Left ventricle myocardium inferior (tissue), 1 donor: ENCODE data around the gene FIZ1. TPM values are rescaled to one million over a fixed set of nuclear protein-coding genes. Genes with fewer than 3 reads are reported as not detected.

Experiments used
- DNase-seq: peaks from one replicate; pipeline ENCODE4 v3.0.0-alpha.2; 2020
- H3K27ac ChIP-seq: fragments of 200-600 bp; replicated peaks from 2 replicates; pipeline ENCODE4 v1.8.0; 2021
- H3K27me3 ChIP-seq: fragments of 200-600 bp; 2 replicates; pipeline ENCODE4 v1.8.0; 2021; ENCODE audit warnings: low read depth
- H3K36me3 ChIP-seq: fragments of 200-600 bp; 2 replicates; pipeline ENCODE4 v1.8.0; 2021
- H3K4me1 ChIP-seq: fragments of 200-600 bp; 2 replicates; pipeline ENCODE4 v1.8.0; 2021
- H3K4me3 ChIP-seq: fragments of 200-600 bp; 2 replicates; pipeline ENCODE4 v1.8.0; 2021; ENCODE audit warnings: mild to moderate bottlenecking, moderate library complexity
- H3K9me3 ChIP-seq: fragments of 200-600 bp; replicated peaks from 2 replicates; pipeline ENCODE4 v1.8.0; 2021
- intact Hi-C: fragments of 100-400 bp; cut with micrococcal nuclease; formaldehyde crosslinking; loops from one replicate; pipeline ENCODE4 v1.11.0; 2022
- total RNA-seq: library from RNA; stranded (reverse); fragmentation: NEBNext Ultra II Directional; extraction: Animal tissue kit (Norgen Biotek cat#: 25700); gene quantifications from one replicate; pipeline ENCODE4 v1.2.1, GENCODE V29; 2021
- TF ChIP-seq, protein P1 (sequence below): fragments of 200-600 bp; IDR thresholded peaks from 2 replicates; pipeline ENCODE4 v1.8.0; 2021; ENCODE audit warnings: antibody characterized with exemption, mild to moderate bottlenecking, borderline replicate concordance
- donor health status: DM: no; HTN: yes; CAD: no; lungs with severe emphysema.

FIZ1 gene
- total RNA-seq, 1 donor from 2014 or later: 16.0 TPM

DNA sequence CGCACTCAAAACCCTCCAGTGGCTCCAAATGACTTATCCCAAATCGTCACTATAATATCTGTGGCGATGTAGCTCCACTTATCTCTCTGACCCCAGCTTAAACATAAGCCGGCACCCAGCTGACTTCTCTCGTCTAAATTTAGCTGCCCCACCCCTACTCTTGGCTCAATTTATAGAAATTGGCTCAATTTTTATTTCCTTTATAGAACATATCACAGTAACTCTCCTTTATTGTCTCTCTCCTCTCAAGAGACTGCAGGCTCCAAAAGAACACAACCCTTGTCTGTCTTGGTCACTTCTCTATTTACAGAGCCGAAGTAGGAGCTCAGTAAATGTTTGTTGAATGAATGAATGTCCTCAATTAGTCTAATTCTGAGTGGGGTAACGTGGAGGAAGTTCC, 24.2 kb upstream of the FIZ1 start:
- H3K4me3 ChIP-seq: peak overlapping the region; percentile 69
- H3K27ac ChIP-seq: peak overlapping the region; percentile 95
- TF ChIP-seq, protein P1, sequence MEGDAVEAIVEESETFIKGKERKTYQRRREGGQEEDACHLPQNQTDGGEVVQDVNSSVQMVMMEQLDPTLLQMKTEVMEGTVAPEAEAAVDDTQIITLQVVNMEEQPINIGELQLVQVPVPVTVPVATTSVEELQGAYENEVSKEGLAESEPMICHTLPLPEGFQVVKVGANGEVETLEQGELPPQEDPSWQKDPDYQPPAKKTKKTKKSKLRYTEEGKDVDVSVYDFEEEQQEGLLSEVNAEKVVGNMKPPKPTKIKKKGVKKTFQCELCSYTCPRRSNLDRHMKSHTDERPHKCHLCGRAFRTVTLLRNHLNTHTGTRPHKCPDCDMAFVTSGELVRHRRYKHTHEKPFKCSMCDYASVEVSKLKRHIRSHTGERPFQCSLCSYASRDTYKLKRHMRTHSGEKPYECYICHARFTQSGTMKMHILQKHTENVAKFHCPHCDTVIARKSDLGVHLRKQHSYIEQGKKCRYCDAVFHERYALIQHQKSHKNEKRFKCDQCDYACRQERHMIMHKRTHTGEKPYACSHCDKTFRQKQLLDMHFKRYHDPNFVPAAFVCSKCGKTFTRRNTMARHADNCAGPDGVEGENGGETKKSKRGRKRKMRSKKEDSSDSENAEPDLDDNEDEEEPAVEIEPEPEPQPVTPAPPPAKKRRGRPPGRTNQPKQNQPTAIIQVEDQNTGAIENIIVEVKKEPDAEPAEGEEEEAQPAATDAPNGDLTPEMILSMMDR: no peak
- peaks cover 10% of the 10 kb centered on the region for H3K36me3 ChIP-seq
- intact Hi-C loops: no loop called here
- DNase-seq: no peak
- no peaks in the 10 kb centered on the region for H3K9me3 ChIP-seq
- H3K27me3 ChIP-seq: no peaks in the 10 kb centered on the region
- H3K4me1 ChIP-seq: peaks cover 20% of the 10 kb centered on the region

DNA sequence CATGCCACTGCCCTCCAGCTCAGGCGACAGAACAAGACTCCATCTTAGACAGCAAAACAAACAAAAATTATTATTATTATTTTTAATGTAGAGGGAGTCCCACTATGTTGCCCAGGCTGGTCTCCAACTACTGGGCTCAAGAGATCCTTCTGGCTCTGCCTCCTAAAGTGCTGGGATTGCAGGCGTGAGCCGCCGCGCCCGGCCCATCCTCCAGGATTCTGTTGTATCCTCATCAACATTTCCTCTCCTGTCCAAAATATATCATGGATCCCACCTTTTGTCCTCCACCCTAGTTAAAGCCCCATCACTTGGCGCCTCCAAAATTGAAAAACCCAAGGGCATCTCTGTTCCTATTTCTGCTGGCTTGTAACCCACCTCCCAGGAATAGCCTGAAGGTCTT, 23.8 kb upstream of the FIZ1 start:
- intact Hi-C loops: no loop called here
- H3K36me3 ChIP-seq: peaks cover 10% of the 10 kb centered on the region
- H3K27me3 ChIP-seq: no peaks in the 10 kb centered on the region
- TF ChIP-seq, protein P1: no peak
- H3K27ac ChIP-seq: peak overlapping the region; percentile 95
- H3K4me1 ChIP-seq: peaks cover 20% of the 10 kb centered on the region
- H3K4me3 ChIP-seq: peak overlapping the region; percentile 69
- DNase-seq: no peak
- H3K9me3 ChIP-seq: no peaks in the 10 kb centered on the region

DNA sequence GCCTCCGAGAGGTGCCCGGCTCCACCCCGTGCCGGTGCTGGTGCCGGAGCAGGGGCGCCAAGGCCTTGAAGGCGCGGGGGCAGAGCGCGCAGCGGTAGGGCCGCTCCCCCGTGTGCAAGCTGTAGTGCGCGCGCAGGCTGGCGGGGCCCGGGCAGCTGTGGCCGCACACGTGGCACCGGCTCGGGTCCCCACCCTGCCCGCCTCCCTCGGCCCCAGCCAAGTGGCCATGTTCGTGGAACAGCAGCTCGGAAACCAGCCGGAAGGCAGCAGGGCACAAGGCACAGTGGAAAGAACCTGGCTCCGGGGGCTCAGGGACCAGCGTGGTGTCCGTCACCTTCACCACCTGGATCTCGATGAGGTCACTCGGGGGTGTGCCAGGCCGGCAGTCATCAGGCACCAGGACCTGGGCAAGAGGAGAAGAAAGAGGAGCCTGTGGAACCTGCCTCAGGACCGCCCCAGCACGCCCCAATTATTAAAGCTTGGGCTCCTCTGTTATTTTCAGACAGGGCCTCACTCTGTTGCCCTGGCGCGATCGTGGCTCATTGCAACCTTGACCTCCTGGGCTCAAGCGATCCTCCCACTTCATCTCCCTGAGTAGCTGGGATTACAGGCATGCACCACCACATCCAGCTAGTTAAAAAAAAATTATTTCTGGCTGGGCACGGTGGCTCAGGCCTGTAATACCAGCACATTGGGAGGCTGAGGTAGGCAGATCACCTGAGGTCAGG, 23.1 kb upstream of the FIZ1 start:
- intact Hi-C loops: no loop called here
- Histone ChIP-seq H3K4me3 (no peak overlapping the region), H3K27me3 (no peaks in the 10 kb centered on the region), H3K4me1 (peaks cover 20% of the 10 kb centered on the region), H3K36me3 (peaks cover 16% of the 10 kb centered on the region), H3K9me3 (no peaks in the 10 kb centered on the region), H3K27ac (peak overlapping the region; percentile 95)
- TF ChIP-seq, protein P1: no peak
- no peak for DNase-seq

DNA sequence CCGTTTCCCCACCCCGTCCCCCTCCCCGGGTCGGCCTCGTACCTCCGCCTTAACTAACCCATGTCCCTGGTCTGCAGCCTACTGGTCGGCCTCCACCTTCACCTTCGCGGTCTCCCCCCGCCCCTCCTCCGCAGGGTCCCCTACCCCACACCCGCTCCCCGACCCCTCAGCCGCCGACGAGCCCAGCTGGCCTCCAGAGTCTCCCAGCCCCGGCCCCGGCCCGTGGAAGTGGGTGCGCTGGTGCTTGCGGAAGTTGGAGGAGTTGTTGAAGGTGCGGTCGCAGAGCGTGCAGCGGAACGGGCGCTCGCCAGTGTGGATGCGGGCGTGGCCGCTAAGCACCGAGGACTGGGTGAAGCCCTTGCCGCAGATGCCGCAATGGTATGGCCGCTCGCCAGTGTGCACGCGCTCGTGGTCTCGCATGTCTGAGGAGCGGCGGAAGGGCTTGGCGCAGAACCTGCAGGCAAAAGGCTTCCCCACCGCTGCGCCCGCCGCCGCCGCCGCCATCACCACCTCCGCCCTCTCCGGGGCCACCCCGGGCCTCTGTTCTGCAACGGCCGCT, 22.4 kb upstream of the FIZ1 start:
- H3K4me3 ChIP-seq: no peak overlapping the region
- intact Hi-C loops: no loop called here
- DNase-seq: no peak
- H3K36me3 ChIP-seq: peaks cover 23% of the 10 kb centered on the region
- no peaks in the 10 kb centered on the region for H3K27me3 ChIP-seq
- TF ChIP-seq, protein P1: no peak
- H3K4me1 ChIP-seq: peaks cover 20% of the 10 kb centered on the region
- H3K9me3 ChIP-seq: no peaks in the 10 kb centered on the region
- no peak overlapping the region for H3K27ac ChIP-seq

DNA sequence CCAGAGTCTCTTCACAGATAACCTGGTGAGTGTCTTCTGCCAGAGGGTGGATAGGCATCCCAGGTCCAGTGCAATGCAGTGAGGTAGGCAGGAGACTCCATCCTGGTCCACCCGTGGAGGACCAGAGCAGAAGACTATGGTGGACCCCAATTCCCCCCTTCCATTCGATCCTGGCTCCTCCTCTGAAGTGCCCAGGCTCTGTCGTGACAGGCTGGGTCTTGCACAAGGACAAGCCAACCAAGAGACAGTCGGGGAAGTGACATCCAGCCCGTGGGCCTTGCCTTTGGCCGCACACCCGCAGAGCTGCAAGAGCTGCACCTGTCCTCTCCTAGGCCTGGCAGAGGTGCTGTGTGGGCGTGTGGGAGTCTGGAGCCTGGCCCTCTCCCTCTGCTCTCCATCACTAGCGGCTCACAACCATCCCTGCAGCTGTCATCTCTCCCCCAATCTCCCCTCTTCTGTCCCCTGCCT, 21.9 kb upstream of the FIZ1 start:
- TF ChIP-seq, protein P1: no peak
- DNase-seq: no peak
- no peak overlapping the region for H3K4me3 ChIP-seq
- peaks cover 20% of the 10 kb centered on the region for H3K4me1 ChIP-seq
- H3K9me3 ChIP-seq: no peaks in the 10 kb centered on the region
- intact Hi-C loops: no loop called here
- H3K27ac ChIP-seq: no peak overlapping the region
- peaks cover 28% of the 10 kb centered on the region for H3K36me3 ChIP-seq
- no peaks in the 10 kb centered on the region for H3K27me3 ChIP-seq
